Mesenteric fat pad (tissue), 1 donor: ENCODE data around the gene KRT33B. TPM values are rescaled to one million over a fixed set of nuclear protein-coding genes. Genes with fewer than 3 reads are reported as not detected.
"Not testable (repeated sequence)": the region's sequence is repeated elsewhere in the genome, so short reads cannot be mapped to it uniquely, and the experiment has no call there.

Source experiments
- DNase-seq: peaks from one replicate; pipeline ENCODE4 v3.0.0-alpha.2; 2020; ENCODE audit warnings: low spot score
- long read RNA-seq: library from polyadenylated mRNA; unstranded; transcript quantifications from one replicate; pipeline ENCODE4 v2.0.0, GENCODE V29; 2020
- total RNA-seq: library from RNA; stranded (reverse); fragmentation: NEBNext Ultra II Directional; extraction: Animal tissue kit (Norgen Biotek cat#: 25700); gene quantifications from one replicate; pipeline ENCODE4 v1.2.1, GENCODE V29; 2021
- donor health status: DM: yes; HTN: yes; CAD: no.

KRT33B gene
- total RNA-seq: not detected
- long read RNA-seq: 0 reads

DNA sequence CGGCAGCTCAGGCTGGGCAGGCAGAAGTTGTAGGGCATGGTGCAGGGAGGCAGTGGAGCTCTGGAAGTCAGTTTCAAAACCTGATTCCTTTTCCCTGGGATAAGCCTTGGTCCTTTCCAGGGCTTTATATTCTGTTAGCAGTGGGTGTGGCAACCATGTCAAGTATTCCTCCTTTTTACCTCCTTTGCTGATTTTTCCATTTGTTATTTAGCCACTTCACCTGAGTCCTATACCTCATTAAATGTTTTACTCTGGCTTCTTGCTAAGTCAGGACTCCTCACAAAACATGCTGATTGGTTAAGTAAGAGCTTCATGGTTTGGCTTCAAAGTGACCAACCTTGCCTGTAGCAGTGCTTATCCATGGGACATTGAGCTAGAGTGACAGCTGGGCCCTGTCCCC, at the start of gene KRT33B:
Gene KRT33B (minus strand): TSS at position 101 of the 400 bp plus-strand sequence. CDS start 63 bp downstream, at position 38.
- DNase-seq: no peak

DNA sequence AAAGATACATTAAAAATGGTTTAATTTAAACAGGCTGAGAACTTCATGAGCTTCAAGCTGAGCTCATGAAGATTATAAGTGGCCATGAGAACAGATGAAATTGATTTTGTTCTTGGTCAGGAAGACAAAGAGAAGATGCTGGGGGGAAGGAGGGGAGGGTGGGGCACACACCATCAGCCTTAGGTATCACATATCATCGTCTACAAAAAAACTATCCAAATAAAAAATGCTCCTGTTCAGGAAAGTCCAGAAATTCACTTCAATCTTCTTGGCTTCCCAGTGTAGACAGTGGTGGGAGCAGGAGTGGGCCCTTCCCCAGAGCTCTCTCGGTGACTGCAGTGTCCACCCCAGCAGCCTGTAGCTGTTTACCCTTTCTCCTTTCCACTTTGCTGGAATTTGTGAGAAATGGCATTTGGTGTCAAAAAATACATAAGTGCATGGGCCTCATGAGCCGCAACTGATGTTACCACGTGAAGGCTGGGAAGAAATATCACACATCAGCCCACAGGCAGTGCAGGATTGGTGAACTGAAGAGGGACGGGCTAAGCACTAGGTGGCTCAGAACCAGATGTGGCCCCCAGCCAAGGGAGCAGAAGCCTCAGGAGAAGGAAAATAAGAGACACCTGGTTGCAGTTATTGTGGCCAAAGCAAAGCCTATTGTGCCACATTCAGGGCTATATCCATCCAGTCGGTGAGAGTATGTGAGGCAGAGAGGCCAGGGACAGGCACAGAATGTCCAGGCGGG, 48.7 kb upstream of the KRT33B start:
- DNase-seq: no peak

DNA sequence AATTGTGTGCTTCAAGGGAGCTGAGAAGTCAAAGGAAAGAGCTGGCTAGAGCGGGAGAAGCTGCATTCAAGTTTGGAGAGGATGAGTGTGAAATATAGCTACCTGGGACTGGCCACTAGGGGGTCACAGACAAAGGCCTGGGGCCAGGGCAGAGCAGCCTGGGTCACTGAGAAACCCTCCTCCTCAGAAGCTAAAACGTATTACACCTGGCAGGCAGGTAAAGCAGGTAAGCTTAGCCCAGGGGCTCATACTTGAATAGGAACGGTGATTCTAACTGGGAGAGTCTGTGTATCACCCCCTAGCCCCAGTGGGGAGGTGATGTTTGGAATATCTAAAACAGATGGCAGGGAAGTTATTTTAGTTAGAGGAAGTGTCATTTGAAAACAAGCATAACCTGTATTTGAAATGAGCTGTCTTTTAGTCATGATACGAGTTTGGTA, 48.0 kb upstream of the KRT33B start:
- no peak for DNase-seq

DNA sequence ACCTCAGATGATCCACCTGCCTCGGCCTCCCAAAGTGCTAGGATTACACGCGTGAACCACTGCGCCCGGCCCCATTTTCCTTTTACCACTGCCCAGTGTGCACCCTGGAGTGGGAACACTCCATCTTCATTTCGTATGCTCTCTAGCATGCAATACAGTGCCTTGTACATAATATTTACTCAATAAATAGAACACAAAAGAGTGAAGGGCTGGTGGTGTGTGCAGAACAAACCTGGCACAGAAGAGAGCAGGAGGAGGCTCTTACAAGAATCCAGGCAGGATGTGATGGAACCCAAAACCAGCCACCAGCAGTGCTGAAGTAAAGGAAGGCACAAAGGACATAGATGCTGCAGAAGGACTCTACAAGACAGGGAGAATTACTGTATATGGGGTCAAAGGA, 47.5 kb upstream of the KRT33B start:
- DNase-seq: no peak

DNA sequence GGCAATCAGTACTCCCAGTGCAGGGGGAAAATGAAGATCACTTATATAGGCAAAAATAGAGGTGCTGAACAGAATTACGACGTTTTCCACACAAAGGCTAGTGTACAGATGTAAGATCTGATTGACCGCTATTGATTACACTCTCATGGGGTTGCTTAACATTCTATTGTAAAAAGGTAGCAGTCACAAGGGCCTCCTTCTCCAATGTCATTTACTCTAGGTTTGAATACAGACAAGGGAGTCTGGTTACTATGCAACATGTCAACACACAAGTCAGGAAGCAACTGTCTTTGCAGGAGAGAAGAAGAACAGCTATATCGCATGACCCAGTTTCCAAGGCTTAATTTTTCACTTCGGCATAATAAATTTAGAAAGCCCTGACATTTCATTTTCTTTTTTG, 46.9 kb upstream of the KRT33B start:
- no peak for DNase-seq

DNA sequence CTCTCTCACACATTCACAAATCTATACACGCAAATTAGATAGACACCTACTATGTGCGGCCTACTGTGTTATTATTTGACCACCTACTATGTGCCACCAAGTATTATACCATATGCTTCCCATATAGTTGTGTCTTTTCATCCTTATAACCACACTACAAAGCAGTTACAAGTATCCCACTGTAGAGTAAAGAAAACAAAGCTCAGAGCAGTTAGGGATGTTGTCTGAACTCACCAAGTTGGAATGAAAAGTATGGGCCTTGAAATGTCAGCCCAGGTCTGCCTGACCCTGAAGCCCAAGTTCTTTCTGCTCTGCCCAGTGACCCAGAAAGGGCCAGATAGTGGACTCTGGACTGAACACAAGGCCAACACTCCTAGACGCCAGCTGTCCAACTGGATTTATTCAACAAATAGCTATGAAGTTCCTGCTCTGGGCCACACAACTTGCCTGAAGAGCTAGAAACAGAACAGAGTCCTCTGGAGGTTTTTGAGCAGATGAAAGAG, 46.3 kb upstream of the KRT33B start:
- DNase-seq: no peak

DNA sequence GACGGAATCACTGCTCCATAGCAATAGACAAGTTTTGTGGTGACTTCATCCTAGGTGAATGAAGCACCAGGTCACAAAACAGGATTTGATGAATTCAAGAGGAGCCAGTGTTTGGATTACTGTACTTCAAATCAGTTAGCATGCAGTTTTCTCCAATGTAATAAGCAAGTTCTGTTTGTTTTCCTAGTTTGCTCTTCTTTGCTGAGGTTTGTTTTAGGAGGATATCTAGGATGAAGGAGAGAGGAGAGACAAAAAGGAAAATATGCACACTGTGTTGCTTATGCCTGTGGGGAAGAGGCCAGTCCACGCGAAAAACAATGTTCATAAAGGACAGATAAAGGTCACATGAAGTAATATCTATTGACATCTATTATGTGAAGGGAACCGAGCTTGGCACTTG, 45.8 kb upstream of the KRT33B start:
- DNase-seq: no peak

DNA sequence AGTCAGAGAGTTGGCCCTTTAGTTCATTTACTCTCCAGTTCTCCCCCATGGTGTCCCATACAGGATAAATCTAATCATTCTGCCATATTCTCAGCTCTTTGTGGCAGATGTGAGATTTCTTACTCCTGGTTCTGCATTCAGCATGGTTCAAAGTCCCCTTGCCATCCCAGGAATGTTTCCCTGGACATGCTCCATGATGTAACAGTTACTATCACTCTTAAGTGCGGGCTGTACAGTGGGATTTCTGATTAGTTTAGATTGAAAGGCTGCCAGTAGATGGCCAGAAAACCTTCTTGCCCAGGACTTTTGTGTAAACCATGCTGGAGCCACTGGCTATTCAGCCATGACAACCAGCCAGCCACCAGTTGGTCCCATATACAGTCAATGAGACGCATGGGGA, 44.4 kb upstream of the KRT33B start:
- no peak for DNase-seq

DNA sequence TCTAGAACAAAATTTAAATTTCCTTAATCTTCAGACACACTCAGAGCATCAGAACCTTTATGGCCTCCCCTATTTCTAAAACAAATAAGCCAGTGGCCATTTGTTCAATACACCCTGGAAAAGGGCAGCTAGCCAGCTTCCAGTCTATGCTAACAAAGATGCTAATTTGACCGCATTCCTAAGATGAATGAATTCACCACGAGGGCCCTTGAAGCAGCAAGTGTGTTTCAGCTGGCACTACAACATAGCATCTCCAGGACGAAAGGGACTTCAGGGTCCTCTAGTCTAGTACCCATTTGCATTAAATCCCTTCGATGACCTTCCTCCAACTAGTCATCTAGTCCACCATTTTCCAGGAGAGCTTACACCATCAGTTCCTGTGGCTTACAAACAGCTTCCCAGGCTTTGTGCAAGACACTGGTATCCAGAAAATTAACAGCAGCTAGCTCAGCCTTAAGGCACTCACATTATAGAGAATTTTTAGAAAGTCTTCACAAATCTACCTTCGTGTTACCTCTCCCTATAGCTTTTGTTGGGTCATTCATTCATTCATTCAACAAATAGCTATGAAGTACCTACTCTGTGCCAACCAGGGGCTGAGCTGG, 43.8 kb upstream of the KRT33B start:
- no peak for DNase-seq

DNA sequence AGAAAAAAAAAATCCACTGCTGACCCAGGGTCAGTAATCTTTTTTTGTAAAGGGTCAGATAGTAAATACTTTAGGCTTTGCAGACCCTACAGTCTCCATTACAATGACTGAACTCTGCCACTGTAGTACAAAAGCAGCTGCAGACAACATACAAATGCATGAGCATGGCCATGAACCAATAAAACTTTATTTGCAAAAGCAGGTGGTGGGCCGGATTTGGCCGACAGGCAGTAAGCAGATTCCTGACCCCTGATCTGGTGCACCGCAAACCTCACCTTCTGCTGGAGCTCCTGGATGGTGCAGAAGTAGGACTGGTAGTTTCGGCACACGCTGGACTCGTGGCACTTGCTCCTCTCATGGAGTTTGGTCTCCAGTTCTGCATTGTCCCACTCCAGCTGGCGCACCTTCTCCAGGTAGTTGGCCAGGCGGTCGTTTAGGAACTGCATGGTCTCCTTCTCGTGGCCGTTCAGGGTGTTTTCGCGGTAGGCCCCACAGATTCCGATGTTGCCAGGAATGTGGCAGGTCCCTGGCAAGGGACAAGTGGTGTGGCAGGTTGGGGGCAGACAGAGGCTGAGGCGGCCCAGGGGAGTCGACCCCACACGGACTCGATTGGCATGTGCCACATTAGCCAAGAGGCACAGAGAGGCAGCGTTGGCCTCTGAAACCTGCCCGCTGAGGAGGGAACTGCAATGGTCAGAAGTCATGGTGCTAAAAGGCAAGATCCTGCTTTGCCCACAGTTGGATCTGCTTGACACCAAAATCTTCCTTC, 41.6 kb upstream of the KRT33B start:
- no peak for DNase-seq

DNA sequence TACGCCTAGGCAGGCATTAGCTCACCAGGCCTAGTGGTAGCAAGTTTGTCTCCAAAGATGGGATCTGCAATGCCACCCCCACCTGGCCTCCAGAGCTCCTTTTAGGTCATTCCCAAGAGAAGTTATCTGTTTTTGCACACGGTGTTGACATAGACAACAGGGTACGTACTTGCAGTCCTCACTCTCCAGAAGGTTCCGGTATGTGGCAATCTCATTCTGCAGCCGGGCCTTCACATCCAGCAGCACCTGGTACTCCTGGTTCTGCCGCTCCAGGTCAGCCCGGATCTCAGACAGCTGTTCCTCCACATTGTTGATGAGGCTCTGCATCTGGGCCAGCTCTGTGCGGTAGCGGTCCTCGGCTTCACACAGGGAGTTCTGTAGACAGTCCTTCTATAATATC, 37.6 kb upstream of the KRT33B start:
- DNase-seq: no peak

DNA sequence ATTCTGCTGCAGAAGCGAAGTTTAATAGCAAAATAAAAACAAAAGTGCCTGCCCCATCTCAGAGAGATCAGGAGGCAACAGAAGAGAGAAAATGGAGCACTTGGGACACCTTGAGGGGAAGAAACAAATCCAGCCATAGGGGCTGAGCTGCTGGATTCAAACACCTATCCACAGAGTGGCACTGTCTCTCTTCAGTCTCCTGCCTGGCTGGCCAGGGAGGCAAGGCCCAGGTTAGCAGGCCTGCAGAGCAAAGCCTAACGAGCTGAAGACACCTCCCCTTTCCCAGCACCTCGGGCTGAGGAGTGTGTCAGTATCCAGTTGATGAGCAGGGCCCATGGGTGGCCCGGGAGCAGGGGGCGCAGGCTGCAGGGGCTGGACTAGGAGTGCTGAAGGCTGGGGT, 36.6 kb upstream of the KRT33B start:
- DNase-seq: no peak

DNA sequence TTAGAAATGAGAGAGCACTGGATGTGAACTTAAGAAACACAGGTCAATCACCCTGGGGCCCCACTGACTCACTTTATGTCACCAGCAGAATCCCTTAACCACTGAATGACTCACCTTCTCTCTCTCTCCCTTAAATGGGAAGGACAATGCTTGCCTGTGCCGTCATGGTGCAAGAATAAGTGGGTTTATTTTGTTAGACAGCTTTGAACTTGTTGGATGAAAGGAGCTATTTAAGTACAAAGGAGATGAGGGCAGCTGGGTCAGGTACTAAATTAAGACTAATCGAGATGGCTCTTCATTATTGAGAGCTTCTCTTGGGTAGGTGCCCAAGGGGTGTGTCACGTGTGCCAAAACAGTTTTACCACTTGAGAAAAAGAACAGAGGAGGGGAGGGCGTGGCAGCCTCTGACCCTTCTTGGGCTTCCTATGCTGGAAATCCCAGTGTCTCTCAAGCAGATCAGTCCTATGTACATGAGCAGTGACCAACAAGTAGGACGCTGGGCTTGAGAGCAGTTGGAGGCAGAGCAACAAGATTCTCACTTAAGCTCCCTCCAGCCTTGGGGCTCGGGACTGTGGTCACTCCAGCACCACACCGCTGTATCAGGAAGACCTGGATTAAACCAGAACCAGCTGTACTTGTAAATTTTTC, 34.5 kb upstream of the KRT33B start:
- DNase-seq: no peak

DNA sequence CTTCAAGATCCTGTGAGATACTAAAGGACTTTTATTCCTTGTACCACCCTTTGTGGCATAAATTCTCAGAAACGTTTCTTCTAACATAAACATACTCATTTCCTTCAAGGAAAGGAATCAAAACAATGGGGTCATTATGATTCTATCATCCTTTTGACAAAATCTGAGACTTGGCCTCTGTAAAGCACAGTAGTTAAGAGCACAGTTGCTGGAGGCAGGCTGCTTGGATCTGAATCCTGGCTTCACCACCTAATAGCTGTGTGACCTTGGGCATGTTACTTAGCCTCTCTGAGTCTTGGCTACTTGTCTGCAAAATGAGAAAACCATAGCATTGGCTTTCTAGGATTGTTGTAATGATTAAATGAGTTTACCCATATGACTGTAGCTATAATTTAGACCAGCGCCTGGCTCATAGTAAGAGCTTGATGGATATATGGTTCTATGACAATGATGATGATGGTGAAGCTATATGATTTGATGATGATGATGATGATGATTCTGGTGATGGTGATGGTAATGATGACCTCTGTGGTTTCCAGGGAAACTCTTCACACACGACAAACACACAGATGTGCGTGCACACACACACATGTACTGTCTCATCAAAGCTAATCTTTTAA, 33.9 kb upstream of the KRT33B start:
- no peak for DNase-seq

DNA sequence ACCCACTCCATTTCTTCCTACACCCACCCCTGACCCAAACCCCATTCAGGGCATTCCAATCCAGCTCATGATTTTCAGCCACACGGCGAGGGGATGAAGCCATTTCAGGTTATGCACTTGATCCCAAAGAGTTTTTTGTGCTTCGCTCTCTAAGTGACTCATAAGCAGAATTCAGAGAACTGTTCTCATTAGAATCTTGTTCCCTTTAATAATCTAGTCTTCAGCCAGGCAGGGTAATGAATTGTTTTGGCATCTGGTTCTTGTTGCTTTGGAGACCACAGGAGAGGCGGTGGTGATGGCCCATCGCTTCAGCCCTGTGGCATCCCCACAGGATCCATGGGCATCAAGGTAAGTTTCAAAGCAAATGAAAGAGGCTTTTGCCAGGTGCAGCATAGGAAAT, 32.5 kb upstream of the KRT33B start:
- DNase-seq: no peak

DNA sequence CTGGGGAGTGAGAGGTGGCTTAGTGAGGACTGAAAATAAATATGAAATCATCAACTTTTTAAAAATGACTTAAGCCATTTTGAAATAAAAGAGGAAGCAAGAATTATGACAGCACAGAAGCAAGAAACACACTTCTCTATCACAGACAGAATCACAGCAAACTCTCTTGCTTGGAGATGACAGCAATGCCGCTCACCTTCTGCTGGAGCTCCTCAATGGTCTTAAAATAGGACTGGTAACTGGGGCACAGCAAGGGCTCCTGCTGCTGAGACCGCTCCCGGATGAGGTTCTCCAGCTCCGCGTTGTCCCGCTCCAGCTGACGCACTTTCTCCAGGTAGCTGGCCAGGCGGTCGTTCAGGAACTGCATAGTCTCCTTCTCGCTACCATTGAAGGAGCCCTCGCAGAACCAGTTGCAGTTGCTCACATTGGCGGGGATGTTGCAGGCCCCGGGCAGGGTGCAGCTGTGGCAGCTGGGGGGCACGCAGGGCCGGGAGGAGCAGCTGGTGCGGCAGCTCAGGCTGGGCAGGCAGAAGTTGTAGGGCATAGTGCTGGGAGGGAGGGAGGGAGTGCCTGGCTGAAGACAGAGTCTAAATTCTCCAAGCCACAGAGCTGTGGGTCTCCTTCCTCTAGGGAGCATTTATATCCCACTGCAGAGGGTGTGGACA, 27.5 kb upstream of the KRT33B start, which contains the start of gene KRT31:
Gene KRT31 (minus strand): TSS at position 613 of the 665 bp plus-strand sequence. CDS start 69 bp downstream, at position 544.
- DNase-seq: no peak

DNA sequence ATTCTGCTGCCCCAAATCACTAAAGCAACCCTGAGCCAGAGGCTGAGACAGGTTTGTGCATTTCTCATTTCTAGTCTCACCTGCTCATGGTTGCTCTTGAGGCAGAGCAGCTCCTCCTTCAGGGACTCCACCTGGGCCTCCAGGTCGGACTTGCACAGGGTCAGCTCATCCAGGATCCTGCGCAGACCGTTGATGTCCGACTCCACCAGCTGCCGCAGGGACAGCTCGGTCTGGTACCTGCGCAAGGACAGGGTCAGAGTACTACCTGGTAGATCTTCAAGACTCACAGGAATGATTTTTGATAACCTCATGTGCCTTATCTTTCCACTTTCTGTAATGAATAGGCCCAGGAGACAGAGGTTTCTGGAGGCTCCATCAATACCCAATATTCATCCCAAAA, 26.7 kb upstream of the KRT33B start:
- DNase-seq: no peak

DNA sequence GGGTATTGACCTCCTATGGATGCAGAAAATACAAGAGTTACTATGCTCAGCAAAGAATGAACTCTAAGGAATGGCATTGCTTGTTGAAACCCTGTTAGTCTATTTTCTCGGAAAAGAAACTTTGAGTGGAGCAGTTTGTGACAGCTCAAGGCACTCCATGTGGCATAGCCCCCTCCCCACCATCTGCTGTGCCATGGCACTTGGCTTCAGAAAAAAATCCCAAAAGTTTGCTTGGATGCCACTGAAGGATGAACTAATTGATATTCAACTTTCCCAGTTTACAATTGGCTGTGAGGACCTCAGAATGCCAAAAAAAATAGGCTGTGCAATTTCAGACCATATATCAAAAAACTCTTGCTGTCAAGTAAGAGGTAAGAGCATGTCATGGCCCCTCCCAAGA, 26.0 kb upstream of the KRT33B start:
- no peak for DNase-seq

DNA sequence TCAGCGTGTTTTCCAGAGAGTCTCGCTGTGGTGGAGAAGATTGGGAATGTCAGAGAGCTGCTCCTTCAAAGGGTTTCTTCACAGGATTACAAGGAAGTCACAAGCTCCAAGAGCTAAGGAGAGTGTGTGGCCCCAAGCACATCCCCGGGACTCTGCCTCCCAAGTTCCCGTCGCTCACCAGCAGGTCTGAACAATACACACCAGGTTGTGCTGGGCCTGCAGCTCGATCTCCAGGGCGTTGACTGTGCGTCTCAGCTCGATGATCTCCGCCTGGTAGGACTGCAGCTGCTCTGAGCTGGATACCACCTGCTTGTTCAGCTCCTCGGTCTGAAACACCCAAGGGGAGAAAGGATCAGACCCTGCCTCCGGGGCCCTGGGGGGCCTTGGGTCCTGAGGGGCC, 25.4 kb upstream of the KRT33B start:
- not testable (repeated sequence) for DNase-seq

DNA sequence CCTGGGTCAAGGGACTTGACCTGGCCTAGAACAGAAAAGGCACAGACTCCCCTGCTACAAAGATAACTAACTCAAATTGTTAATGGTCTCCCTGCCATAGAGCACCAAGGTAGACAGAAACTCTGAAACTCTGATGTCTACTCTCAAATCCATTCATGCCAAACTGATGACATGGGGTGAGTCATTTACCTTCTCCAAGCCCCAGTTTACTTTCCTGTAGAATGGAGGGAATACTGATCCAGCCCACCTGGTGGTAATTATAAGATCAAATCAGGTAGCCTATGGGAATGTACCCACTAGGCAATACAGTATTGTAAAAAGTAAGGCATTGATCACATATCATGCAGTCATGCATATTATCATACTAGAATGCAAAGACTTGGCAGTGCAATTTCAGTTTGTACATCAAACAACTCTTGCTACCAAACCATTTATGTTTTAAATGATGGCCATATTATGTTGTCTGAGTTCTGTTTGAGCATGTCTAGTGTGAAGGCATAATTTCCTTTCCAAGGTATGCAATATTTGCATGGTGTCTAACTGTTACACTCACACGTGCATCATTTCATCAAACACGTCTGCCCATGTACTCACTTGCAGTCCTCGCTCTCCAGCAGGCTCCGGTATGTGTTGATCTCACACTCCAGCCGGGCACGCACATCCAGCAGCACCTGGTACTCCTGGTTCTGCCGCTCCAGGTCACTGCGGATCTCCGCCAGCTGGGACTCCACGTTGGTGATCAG, 24.8 kb upstream of the KRT33B start:
- DNase-seq: no peak
